ENCODE data around the gene ANKAR. TPM values are rescaled to one million over a fixed set of nuclear protein-coding genes. Genes with fewer than 3 reads are reported as not detected.

The ANKAR gene
- total RNA-seq, 2 experiments from 2014 or later: 2.0 to 2.9 TPM

DNA sequence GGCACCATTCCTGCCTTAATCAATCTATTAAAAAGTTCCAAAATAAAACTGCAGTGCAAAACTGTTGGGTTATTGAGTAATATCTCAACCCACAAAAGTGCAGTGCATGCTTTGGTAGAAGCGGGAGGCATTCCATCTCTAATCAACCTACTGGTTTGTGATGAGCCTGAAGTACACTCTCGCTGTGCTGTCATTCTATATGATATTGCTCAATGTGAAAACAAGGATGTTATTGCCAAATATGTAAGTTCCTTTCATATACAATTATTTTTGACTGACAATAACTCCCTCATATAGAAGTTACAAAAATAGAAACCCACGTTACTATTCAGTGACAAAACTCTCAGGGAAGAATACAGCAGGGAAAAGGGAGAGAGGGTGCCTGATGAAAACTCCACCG lies 45.1 kb downstream of the ANKAR start:
- no peak for DNase-seq (ENCODE audit: low spot score)
- no peaks in the 10 kb centered on the region for H3K9me3 ChIP-seq (ENCODE audit: low read length)
- no peak overlapping the region for H3K4me3 ChIP-seq (ENCODE audit: low read depth, low read length, poor library complexity, severe bottlenecking)
- ChIA-PET CTCF (ENCODE audit: unreplicated experiment) (no interaction called here), POLR2A (no interaction called here)
- TF ChIP-seq EZH2phosphoT487 (IDR thresholded peaks at IDR 0.05; ENCODE audit: borderline replicate concordance, low read depth, low read length) (no peak), CTCF (conservative IDR thresholded peaks at IDR 0.05; ENCODE audit: low read length) (no peak)
- no peaks in the 10 kb centered on the region for H3K79me2 ChIP-seq (ENCODE audit: insufficient read depth, low read depth, low read length)
- no peaks in the 10 kb centered on the region for H4K20me1 ChIP-seq (ENCODE audit: insufficient read depth, low read length)
- no peak overlapping the region for H3K27ac ChIP-seq (ENCODE audit: low read depth, low read length, poor library complexity, severe bottlenecking)
- no peak overlapping the region for H2AFZ ChIP-seq (ENCODE audit: low read length)
- H3K4me2 ChIP-seq (ENCODE audit: low read length): no peak overlapping the region
- H3K4me1 ChIP-seq (ENCODE audit: insufficient read depth, low read length, poor library complexity, severe bottlenecking): no peaks in the 10 kb centered on the region
- H3K36me3 ChIP-seq (ENCODE audit: insufficient read depth, low read length): no peaks in the 10 kb centered on the region
- no TSS peak for BruUV-seq (replicated peaks)
- intact Hi-C loops (cut with micrococcal nuclease; ENCODE audit: unreplicated experiment): no loop called here
- H3K9me2 ChIP-seq (ENCODE audit: insufficient read depth, low read length): no peaks in the 10 kb centered on the region

DNA sequence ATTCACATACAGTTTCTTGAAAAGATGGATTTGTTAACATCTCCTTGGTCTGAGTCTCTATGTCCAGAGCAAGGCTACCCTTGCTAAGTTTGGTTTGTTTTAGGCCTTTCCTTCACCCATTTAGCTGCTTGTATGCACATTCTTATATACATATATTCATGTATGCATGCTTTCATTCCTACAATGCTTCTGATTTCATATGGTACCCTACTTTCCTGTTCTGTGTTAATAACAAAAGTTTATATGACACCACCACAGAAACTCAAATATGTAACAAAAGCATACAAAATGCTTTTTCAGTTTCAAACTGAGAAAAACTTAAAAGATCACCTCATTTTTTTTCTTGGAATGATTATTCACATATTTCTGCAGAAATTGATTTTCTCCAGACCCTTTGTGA lies 48.7 kb downstream of the ANKAR start:
- Histone ChIP-seq H4K20me1 (ENCODE audit: insufficient read depth, low read length) (no peaks in the 10 kb centered on the region), H3K4me3 (ENCODE audit: low read depth, low read length, poor library complexity, severe bottlenecking) (no peak overlapping the region), H3K4me1 (ENCODE audit: insufficient read depth, low read length, poor library complexity, severe bottlenecking) (no peaks in the 10 kb centered on the region), H3K36me3 (ENCODE audit: insufficient read depth, low read length) (no peaks in the 10 kb centered on the region), H3K79me2 (ENCODE audit: insufficient read depth, low read depth, low read length) (no peaks in the 10 kb centered on the region), H2AFZ (ENCODE audit: low read length) (no peak overlapping the region), H3K9me3 (ENCODE audit: low read length) (no peaks in the 10 kb centered on the region), H3K4me2 (ENCODE audit: low read length) (no peak overlapping the region), H3K27ac (ENCODE audit: low read depth, low read length, poor library complexity, severe bottlenecking) (no peak overlapping the region), H3K9me2 (ENCODE audit: insufficient read depth, low read length) (no peaks in the 10 kb centered on the region)
- no peak for TF ChIP-seq CTCF (conservative IDR thresholded peaks at IDR 0.05; ENCODE audit: low read length)
- no peak for TF ChIP-seq EZH2phosphoT487 (IDR thresholded peaks at IDR 0.05; ENCODE audit: borderline replicate concordance, low read depth, low read length)
- intact Hi-C loops (cut with micrococcal nuclease; ENCODE audit: unreplicated experiment): no loop called here
- no peak for DNase-seq (ENCODE audit: low spot score)
- POLR2A ChIA-PET: interaction anchor here (0.6 to 1.0 kb wide), 4 partner anchors 8 to 280 kb away, joined by 3 to 5 read pairs (median 4); no protein-coding TSS in a partner anchor
- BruUV-seq (replicated peaks): no TSS peak
- CTCF ChIA-PET (ENCODE audit: unreplicated experiment): no interaction called here

Other genes starting within 250 kb of the ANKAR start
- 44.1 and 79.6 TPM in 2 replicates for gene WDR75, start 233.2 kb upstream of the ANKAR start, total RNA-seq (2014; rRNA removed; shearing (Covaris generic))
- gene WDR75, start 233.2 kb upstream of the ANKAR start, total RNA-seq (2022): 53.6 and 55.7 TPM in 2 replicates
- gene SLC40A1, start 93.9 kb upstream of the ANKAR start, total RNA-seq (2014; rRNA removed; shearing (Covaris generic)): not detected in 2 replicates
- gene SLC40A1, start 93.9 kb upstream of the ANKAR start, total RNA-seq (2022): not detected in 2 replicates
- 36.3 and 36.8 TPM in 2 replicates for gene ASNSD1, start 13.2 kb upstream of the ANKAR start, total RNA-seq (2014; rRNA removed; shearing (Covaris generic))
- 31.9 TPM in 2 replicates for gene ASNSD1, start 13.2 kb upstream of the ANKAR start, total RNA-seq (2022)
- gene OSGEPL1, start 88.1 kb downstream of the ANKAR start, total RNA-seq (2014; rRNA removed; shearing (Covaris generic)): 8.7 and 10.4 TPM in 2 replicates
- 10.4 and 12.8 TPM in 2 replicates for gene OSGEPL1, start 88.1 kb downstream of the ANKAR start, total RNA-seq (2022)
- 49.3 and 59.3 TPM in 2 replicates for gene ORMDL1, start 109.7 kb downstream of the ANKAR start, total RNA-seq (2014; rRNA removed; shearing (Covaris generic))
- 59.6 and 65.7 TPM in 2 replicates for gene ORMDL1, start 109.7 kb downstream of the ANKAR start, total RNA-seq (2022)
- gene PMS1, start 109.8 kb downstream of the ANKAR start, total RNA-seq (2014; rRNA removed; shearing (Covaris generic)): 31.2 and 37.3 TPM in 2 replicates
- gene PMS1, start 109.8 kb downstream of the ANKAR start, total RNA-seq (2022): 66.6 and 72.2 TPM in 2 replicates

Measured in OCI-LY7 (cell line).